Endodermal cell (in vitro differentiated cells): Measurements from ENCODE around the gene LMTK2. TPM values are rescaled to one million over a fixed set of nuclear protein-coding genes. Genes with fewer than 3 reads are reported as not detected.

Experiments
- DNase-seq: peaks from one replicate; pipeline ENCODE4 v3.0.0-alpha.2; 2017
- H3K27ac ChIP-seq: 2 replicates; pipeline ENCODE4 v1.5.1; 2013; ENCODE audit warnings: mild to moderate bottlenecking, low read depth, low read length, moderate library complexity
- H3K27me3 ChIP-seq: 2 replicates; pipeline ENCODE4 v1.6.1; 2013; ENCODE audit warnings: mild to moderate bottlenecking, low read length, moderate library complexity; ENCODE audit not compliant: insufficient read depth, control insufficient read depth, poor library complexity, severe bottlenecking
- H3K36me3 ChIP-seq: 2 replicates; pipeline ENCODE4 v1.7.0; 2013; ENCODE audit warnings: mild to moderate bottlenecking, low read length, moderate library complexity; ENCODE audit not compliant: control insufficient read depth, insufficient read depth
- H3K4me1 ChIP-seq: one replicate; pipeline ENCODE4 v1.7.0; 2013; ENCODE audit warnings: low read length; ENCODE audit not compliant: control insufficient read depth, insufficient read depth
- H3K4me3 ChIP-seq: 2 replicates; pipeline ENCODE4 v1.5.1; 2013; ENCODE audit warnings: mild to moderate bottlenecking, low read length, moderate library complexity
- H3K9ac ChIP-seq: 2 replicates; pipeline ENCODE4 v1.6.1; 2013; ENCODE audit warnings: mild to moderate bottlenecking, low read length, moderate library complexity; ENCODE audit not compliant: poor library complexity, severe bottlenecking; ENCODE audit errors: extremely low read depth
- H3K9me3 ChIP-seq: 2 replicates; pipeline ENCODE4 v1.6.1; 2013; ENCODE audit warnings: mild to moderate bottlenecking, low read length, moderate library complexity; ENCODE audit not compliant: control insufficient read depth
- H3K27ac Mint-ChIP-seq: 2 replicates; pipeline ENCODE4 v1.8.0; 2020; ENCODE audit warnings: mixed read lengths
- H3K27me3 Mint-ChIP-seq: 2 replicates; pipeline ENCODE4 v1.8.0; 2021; ENCODE audit warnings: mild to moderate bottlenecking, mixed read lengths; ENCODE audit not compliant: insufficient read depth
- H3K36me3 Mint-ChIP-seq: 2 replicates; pipeline ENCODE4 v1.8.0; 2020; ENCODE audit warnings: low read depth, mixed read lengths
- H3K4me1 Mint-ChIP-seq: 2 replicates; pipeline ENCODE4 v1.8.0; 2020; ENCODE audit warnings: mixed read lengths
- H3K4me3 Mint-ChIP-seq: 2 replicates; pipeline ENCODE4 v1.8.0; 2020; ENCODE audit warnings: mild to moderate bottlenecking, moderate library complexity, mixed read lengths
- H3K9me3 Mint-ChIP-seq: 2 replicates; pipeline ENCODE4 v1.8.0; 2020; ENCODE audit warnings: mild to moderate bottlenecking, mixed read lengths
- WGBS, 2 experiments: methylation state at CpG; one replicate each; pipeline versions ENCODE4 v1.1.5 to v1.1.7; 2013; ENCODE audit warnings: missing lambda C conversion rate in 2 of 2, mixed read lengths in 1 of 2; ENCODE audit not compliant: insufficient coverage in 1 of 2, insufficient read length in 1 of 2; 5-methylcytosine and 5-hydroxymethylcytosine counted together
- total RNA-seq, 2 donors: library from RNA; stranded (reverse); fragmentation: NEBNext Ultra II Directional in 1 of 2; extraction: Animal tissue kit (Norgen Biotek cat#: 25700) in 1 of 2; gene quantifications; 2 replicates in 1 of 2; 3 replicates in 1 of 2; pipeline ENCODE4 v1.2.1, GENCODE V29; 2021
- TF ChIP-seq, protein P1 (sequence below): fragments of 200-600 bp; sonication (generic); conservative IDR thresholded peaks from 2 replicates; pipeline ENCODE4 v1.5.0; 2021; ENCODE audit warnings: antibody characterized with exemption, mild to moderate bottlenecking

LMTK2 gene
- total RNA-seq, 2 donors from 2014 or later, result 23.5 to 25.6 TPM

DNA sequence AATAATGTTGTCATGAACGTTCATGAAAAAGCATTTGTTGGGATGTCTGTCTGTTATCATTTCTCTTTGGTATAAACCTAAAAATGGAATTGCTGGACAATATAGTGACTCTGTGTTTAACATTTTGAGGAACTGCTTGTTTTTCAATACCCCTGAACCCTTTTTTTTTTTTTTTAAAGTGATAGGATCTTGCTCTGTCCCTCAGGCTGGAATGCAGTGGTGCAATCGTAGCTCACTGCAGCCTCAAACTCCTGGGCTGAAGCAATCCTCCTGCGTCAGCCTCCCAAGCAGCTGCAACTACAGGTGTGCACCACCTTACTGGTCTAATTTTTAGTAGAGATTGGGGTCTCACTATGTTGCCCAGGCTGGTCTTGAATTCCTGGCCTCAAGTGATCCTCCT lies 15.1 kb upstream of the LMTK2 start:
- Histone ChIP-seq H3K9me3 (peaks cover 8% of the 10 kb centered on the region), H3K27me3 (no peaks in the 10 kb centered on the region), H3K9ac (no peak overlapping the region), H3K27ac (no peak overlapping the region), H3K4me3 (no peak overlapping the region), H3K36me3 (no peaks in the 10 kb centered on the region), H3K4me1 (no peaks in the 10 kb centered on the region)
- H3K27ac Mint-ChIP-seq, result no peak overlapping the region
- TF ChIP-seq, protein P1, sequence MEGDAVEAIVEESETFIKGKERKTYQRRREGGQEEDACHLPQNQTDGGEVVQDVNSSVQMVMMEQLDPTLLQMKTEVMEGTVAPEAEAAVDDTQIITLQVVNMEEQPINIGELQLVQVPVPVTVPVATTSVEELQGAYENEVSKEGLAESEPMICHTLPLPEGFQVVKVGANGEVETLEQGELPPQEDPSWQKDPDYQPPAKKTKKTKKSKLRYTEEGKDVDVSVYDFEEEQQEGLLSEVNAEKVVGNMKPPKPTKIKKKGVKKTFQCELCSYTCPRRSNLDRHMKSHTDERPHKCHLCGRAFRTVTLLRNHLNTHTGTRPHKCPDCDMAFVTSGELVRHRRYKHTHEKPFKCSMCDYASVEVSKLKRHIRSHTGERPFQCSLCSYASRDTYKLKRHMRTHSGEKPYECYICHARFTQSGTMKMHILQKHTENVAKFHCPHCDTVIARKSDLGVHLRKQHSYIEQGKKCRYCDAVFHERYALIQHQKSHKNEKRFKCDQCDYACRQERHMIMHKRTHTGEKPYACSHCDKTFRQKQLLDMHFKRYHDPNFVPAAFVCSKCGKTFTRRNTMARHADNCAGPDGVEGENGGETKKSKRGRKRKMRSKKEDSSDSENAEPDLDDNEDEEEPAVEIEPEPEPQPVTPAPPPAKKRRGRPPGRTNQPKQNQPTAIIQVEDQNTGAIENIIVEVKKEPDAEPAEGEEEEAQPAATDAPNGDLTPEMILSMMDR, result no peak
- no peak overlapping the region for H3K4me3 Mint-ChIP-seq
- peaks cover 12% of the 10 kb centered on the region for H3K9me3 Mint-ChIP-seq
- DNase-seq, result no peak
- H3K27me3 Mint-ChIP-seq, result no peaks in the 10 kb centered on the region
- H3K4me1 Mint-ChIP-seq, result no peaks in the 10 kb centered on the region
- 80 to 90% methylated on average over 2 to 3 of the region's 3 CpGs for WGBS, 2 experiments
- H3K36me3 Mint-ChIP-seq, result no peaks in the 10 kb centered on the region

DNA sequence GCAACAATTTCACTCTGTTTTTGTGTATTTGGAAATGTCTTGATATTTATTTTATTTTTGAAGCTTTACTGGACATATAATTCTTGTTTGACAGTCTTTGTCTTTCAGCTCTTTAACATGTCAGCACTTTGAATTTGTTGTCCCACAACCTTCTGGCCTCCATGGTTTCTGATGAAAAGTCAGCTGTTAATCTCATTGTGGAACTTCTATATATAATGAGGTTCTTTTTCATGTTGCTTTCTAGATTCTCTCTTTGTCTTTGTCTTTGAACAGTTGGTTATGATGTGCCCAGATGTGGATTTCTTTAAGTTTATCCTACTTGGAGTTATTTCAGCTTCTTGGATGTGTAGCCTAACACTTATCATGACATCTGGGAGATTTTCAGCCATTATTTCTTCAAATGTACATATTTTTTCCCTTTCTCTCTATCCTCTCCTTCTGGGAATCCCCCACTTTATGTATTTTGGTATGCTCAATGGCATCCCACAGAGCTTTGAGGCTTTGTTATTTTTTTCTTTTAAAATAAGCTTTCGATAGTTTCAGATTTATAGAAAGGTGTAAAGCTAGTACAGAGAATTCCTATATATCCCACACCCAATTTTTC lies 9.5 kb upstream of the LMTK2 start:
- WGBS, 2 experiments, result no CpG with 5 or more reads among the region's 1 CpG
- no peaks in the 10 kb centered on the region for H3K27me3 ChIP-seq
- no peaks in the 10 kb centered on the region for H3K36me3 ChIP-seq
- H3K9me3 Mint-ChIP-seq, result peaks cover 56% of the 10 kb centered on the region
- H3K4me3 Mint-ChIP-seq, result no peak overlapping the region
- DNase-seq, result no peak
- H3K27me3 Mint-ChIP-seq, result no peaks in the 10 kb centered on the region
- no peaks in the 10 kb centered on the region for H3K4me1 ChIP-seq
- no peak overlapping the region for H3K4me3 ChIP-seq
- H3K27ac Mint-ChIP-seq, result no peak overlapping the region
- H3K27ac ChIP-seq, result no peak overlapping the region
- peaks cover 1% of the 10 kb centered on the region for H3K36me3 Mint-ChIP-seq
- H3K9ac ChIP-seq, result no peak overlapping the region
- peaks cover 39% of the 10 kb centered on the region for H3K9me3 ChIP-seq
- TF ChIP-seq, protein P1, result no peak
- no peaks in the 10 kb centered on the region for H3K4me1 Mint-ChIP-seq

DNA sequence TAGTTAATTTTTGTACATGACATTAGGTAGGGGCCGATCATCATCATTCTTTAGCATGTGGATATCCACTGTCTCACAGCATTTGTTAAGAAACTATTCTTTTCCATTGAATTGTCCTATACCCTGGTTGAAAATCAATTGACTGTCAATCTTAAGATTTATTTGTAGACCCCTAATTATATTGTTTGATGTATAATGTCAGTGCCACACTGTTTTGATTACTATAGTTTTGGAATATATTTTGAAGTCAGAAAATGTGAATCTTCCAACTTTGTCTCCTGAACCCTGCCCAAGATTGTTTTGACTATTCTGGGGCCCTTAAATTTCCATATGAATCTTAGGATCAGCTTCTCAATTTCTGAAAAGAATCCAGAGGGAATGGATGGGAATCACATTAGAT lies 6.6 kb upstream of the LMTK2 start:
- Mint-ChIP-seq H3K27me3 (no peaks in the 10 kb centered on the region), H3K9me3 (peaks cover 59% of the 10 kb centered on the region), H3K4me1 (no peaks in the 10 kb centered on the region), H3K36me3 (peaks cover 1% of the 10 kb centered on the region), H3K4me3 (no peak overlapping the region), H3K27ac (no peak overlapping the region)
- DNase-seq, result no peak
- Histone ChIP-seq H3K9ac (no peak overlapping the region), H3K27ac (no peak overlapping the region), H3K4me3 (no peak overlapping the region), H3K36me3 (no peaks in the 10 kb centered on the region), H3K9me3 (peaks cover 44% of the 10 kb centered on the region), H3K27me3 (no peaks in the 10 kb centered on the region), H3K4me1 (no peaks in the 10 kb centered on the region)
- TF ChIP-seq, protein P1, result no peak
- WGBS, 2 experiments, result 95 to 100% methylated on average over 1 of the region's 1 CpG
